Calu3 (cell line): ENCODE measurements around the gene PIK3R6. TPM values are rescaled to one million over a fixed set of nuclear protein-coding genes. Genes with fewer than 3 reads are reported as not detected.

Experiments used
- BruUV-seq: library from RNA; stranded (reverse); fragments of 400-500 nt; replicated peaks from 2 replicates; lab custom pipeline; 2021; lab: Mats Ljungman, UMichigan
- CTCF ChIA-PET: fragments of 300-600 bp; sonication (Branson Sonifier 250); formaldehyde crosslinking; loops from one replicate; lab custom pipeline; 2022; ENCODE audit warnings: antibody characterized with exemption; lab: Charles Lee
- DNase-seq: peaks from one replicate; pipeline ENCODE4 v3.0.0; 2022
- H3K27ac Mint-ChIP-seq: one replicate; pipeline ENCODE4 v1.8.0; 2022; ENCODE audit warnings: mixed read lengths; ENCODE audit not compliant: unreplicated experiment
- H3K27me3 Mint-ChIP-seq: one replicate; pipeline ENCODE4 v1.8.0; 2022; ENCODE audit warnings: mixed read lengths; ENCODE audit not compliant: unreplicated experiment
- H3K36me3 Mint-ChIP-seq: one replicate; pipeline ENCODE4 v1.8.0; 2022; ENCODE audit warnings: mild to moderate bottlenecking, moderate library complexity, mixed read lengths; ENCODE audit not compliant: insufficient read depth, unreplicated experiment
- H3K4me1 Mint-ChIP-seq: one replicate; pipeline ENCODE4 v1.8.0; 2022; ENCODE audit warnings: mild to moderate bottlenecking, low read depth, mixed read lengths; ENCODE audit not compliant: unreplicated experiment
- H3K4me3 Mint-ChIP-seq: one replicate; pipeline ENCODE4 v1.8.0; 2022; ENCODE audit warnings: mild to moderate bottlenecking, low read depth, moderate library complexity, mixed read lengths; ENCODE audit not compliant: unreplicated experiment
- H3K9me3 Mint-ChIP-seq: one replicate; pipeline ENCODE4 v1.8.0; 2022; ENCODE audit warnings: low read depth, mixed read lengths; ENCODE audit not compliant: unreplicated experiment
- intact Hi-C: fragments of 100-400 bp; cut with micrococcal nuclease; formaldehyde crosslinking; loops from one replicate; pipeline ENCODE4 v1.10.0; 2022; ENCODE audit not compliant: unreplicated experiment
- total RNA-seq: library from RNA; stranded (reverse); gene quantifications from 2 replicates; pipeline ENCODE4 v1.2.3, GENCODE V29; 2022
- TF ChIP-seq, protein P1 (sequence below): fragments of 200-600 bp; IDR thresholded peaks from one replicate; pipeline ENCODE4 v1.8.0; 2022; ENCODE audit warnings: antibody characterized with exemption; ENCODE audit not compliant: unreplicated experiment

Gene PIK3R6
- total RNA-seq, 1 experiment from 2014 or later, result not detected

DNA sequence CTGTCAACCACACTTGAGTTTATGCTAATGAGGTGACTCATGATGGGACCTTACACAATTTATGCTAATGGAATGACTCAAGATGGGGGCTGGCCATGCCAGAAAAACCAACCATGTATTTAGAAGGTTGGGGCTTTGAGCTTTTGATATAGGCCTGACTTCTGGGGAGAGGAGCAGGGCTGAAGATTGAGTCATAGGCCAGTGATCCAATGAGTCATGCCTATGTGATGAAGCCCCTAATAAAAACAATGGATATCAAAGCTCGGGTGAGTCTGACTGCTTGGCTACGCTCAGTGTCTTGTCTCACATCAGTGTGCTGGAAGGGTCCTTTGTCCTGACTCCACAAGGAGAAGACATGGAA is 75.6 kb downstream of the PIK3R6 start:
- Mint-ChIP-seq H3K4me3 (no peak overlapping the region), H3K27me3 (peaks cover 33% of the 10 kb centered on the region), H3K27ac (no peak overlapping the region), H3K9me3 (no peaks in the 10 kb centered on the region), H3K36me3 (no peaks in the 10 kb centered on the region), H3K4me1 (no peaks in the 10 kb centered on the region)
- intact Hi-C loops, result no loop called here
- CTCF ChIA-PET, result no interaction called here
- no peak for DNase-seq
- TF ChIP-seq, protein P1, sequence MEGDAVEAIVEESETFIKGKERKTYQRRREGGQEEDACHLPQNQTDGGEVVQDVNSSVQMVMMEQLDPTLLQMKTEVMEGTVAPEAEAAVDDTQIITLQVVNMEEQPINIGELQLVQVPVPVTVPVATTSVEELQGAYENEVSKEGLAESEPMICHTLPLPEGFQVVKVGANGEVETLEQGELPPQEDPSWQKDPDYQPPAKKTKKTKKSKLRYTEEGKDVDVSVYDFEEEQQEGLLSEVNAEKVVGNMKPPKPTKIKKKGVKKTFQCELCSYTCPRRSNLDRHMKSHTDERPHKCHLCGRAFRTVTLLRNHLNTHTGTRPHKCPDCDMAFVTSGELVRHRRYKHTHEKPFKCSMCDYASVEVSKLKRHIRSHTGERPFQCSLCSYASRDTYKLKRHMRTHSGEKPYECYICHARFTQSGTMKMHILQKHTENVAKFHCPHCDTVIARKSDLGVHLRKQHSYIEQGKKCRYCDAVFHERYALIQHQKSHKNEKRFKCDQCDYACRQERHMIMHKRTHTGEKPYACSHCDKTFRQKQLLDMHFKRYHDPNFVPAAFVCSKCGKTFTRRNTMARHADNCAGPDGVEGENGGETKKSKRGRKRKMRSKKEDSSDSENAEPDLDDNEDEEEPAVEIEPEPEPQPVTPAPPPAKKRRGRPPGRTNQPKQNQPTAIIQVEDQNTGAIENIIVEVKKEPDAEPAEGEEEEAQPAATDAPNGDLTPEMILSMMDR, result no peak
- no TSS peak for BruUV-seq

DNA sequence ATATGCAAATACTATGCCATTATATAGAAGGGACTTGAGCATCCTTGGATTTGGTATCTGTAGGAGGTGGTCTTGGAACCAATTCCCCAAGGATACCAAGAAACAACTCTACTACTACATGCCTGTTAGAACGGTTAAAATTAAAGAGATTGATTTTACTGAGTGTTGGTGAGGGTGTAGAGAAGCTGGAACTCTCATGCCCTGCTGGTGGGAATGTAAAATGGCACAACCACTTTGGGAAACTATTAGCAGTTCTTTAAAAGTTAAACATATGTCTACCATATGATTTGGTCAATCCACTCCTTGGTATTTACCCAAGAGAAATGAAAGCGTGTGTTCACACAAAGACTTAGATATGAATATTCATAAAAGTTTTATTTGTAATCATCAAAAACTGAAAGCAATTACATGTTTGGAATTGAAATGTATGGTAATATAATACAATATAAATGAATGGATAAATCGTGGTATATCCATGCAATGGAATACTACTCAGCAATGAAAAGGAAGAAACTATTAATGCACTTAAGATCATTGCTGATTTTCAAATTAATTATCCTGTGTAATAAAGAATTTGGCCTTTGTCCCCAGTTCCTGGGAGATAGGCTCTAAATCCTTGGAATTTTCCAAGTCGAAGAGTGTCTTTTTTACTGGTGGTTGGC is 76.1 kb downstream of the PIK3R6 start:
- TF ChIP-seq, protein P1, result no peak
- no peaks in the 10 kb centered on the region for H3K9me3 Mint-ChIP-seq
- no peaks in the 10 kb centered on the region for H3K4me1 Mint-ChIP-seq
- no peaks in the 10 kb centered on the region for H3K36me3 Mint-ChIP-seq
- no TSS peak for BruUV-seq
- DNase-seq, result no peak
- CTCF ChIA-PET, result no interaction called here
- peaks cover 33% of the 10 kb centered on the region for H3K27me3 Mint-ChIP-seq
- no peak overlapping the region for H3K27ac Mint-ChIP-seq
- no peak overlapping the region for H3K4me3 Mint-ChIP-seq
- intact Hi-C loops, result no loop called here

DNA sequence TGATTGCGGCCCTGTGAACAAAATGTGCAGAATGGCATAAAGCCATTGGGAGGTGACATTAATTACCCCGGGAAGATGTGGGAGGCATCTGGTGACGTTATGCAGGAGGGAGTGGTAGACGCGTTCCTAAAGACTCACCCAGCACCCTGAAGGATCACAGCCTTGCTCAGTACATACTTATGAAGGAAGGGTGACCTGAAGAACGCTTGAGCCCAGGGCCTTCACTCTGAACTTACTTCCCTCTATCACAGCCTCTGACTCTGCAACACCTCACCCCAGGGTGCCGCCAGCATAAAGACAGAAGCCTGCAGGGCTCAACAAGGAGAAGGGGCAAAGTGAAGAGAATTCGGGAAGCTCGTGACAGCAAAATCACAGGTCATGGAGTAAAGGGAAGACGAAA is 77.7 kb downstream of the PIK3R6 start:
- no peak for DNase-seq
- Mint-ChIP-seq H3K27me3 (peaks cover 33% of the 10 kb centered on the region), H3K9me3 (no peaks in the 10 kb centered on the region), H3K27ac (no peak overlapping the region), H3K4me1 (no peaks in the 10 kb centered on the region), H3K36me3 (no peaks in the 10 kb centered on the region), H3K4me3 (no peak overlapping the region)
- BruUV-seq, result no TSS peak
- intact Hi-C loops, result no loop called here
- CTCF ChIA-PET, result no interaction called here
- TF ChIP-seq, protein P1, result no peak

DNA sequence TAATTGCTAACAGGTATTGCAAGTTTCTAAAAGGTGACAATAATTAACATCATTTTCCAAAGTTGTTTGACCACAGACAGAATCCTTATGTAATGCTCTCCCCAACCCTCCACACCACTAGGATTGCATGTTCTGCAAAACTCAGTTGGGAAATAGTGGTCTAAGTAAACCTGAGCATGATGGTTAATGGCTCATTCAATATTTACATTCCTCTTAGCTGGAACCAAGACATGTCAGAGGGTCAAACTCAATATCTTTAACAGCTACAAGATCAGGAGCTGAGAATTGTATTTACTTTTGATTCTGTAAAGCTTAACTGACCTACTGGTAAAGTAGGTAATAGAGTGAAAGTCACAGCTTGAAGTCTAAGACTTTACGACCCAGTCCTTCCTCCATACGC is 78.5 kb downstream of the PIK3R6 start:
- H3K4me3 Mint-ChIP-seq, result no peak overlapping the region
- H3K36me3 Mint-ChIP-seq, result no peaks in the 10 kb centered on the region
- peaks cover 33% of the 10 kb centered on the region for H3K27me3 Mint-ChIP-seq
- no TSS peak for BruUV-seq
- intact Hi-C loops, result no loop called here
- TF ChIP-seq, protein P1, result no peak
- H3K4me1 Mint-ChIP-seq, result no peaks in the 10 kb centered on the region
- CTCF ChIA-PET, result no interaction called here
- no peak for DNase-seq
- H3K9me3 Mint-ChIP-seq, result no peaks in the 10 kb centered on the region
- H3K27ac Mint-ChIP-seq, result no peak overlapping the region
